HG03469 (cell line): ENCODE measurements around the gene FBXW4.
A peak's percentile ranks its signal among the peaks of the same experiment; 100 is the strongest.

ENCODE experiments used
- ATAC-seq: cut with Tn5 transposase; IDR thresholded peaks from one replicate; pipeline ENCODE4 v1.9.1; 2021; ENCODE audit warnings: mild to moderate bottlenecking, moderate library complexity, moderate number of reproducible peaks; ENCODE audit not compliant: unreplicated experiment

FBXW4 gene

DNA sequence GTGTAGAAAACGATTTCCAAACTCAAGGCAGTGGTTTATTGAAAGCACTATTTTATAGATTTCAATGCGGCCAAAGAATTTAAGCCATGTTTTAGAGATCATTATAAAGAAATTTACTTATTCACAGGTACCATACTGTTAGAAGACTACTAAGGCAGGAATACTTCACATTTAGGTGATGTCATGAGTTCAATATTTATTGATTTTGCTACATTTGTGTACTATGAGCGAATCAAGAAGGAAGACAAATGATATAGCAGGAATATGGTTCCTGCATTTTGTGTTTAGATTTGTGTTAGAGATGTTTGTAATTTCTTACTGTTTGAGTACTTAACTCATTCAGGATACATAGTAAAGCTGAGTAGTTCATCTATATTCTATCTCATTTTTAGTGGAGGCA, 1.7 kb upstream of the FBXW4 start:
- no peak for ATAC-seq

DNA sequence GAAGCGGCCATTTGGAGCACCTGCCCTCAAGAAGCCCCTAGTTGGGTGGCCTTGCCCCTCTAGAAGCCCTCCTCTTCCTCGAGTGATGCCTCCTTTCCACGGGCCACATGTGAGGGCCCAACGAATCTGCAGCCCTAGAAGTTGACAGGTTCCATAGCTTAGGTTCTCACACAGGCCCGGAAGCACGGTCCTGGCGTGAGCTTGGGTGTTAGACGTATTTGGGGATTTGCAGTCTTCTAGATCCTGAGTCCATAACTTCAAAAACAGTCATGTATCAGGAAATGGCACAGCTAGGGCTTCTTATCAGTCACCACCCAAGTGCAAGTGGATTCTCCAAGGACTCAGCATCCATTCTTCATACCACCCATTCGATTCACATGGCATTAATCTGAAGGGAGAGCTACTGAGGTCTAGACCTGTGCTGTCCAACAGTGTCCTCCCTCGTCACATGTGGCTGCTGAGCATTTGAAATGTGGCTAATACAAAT, 477 bp upstream of the FBXW4 start:
- ATAC-seq: no peak

DNA sequence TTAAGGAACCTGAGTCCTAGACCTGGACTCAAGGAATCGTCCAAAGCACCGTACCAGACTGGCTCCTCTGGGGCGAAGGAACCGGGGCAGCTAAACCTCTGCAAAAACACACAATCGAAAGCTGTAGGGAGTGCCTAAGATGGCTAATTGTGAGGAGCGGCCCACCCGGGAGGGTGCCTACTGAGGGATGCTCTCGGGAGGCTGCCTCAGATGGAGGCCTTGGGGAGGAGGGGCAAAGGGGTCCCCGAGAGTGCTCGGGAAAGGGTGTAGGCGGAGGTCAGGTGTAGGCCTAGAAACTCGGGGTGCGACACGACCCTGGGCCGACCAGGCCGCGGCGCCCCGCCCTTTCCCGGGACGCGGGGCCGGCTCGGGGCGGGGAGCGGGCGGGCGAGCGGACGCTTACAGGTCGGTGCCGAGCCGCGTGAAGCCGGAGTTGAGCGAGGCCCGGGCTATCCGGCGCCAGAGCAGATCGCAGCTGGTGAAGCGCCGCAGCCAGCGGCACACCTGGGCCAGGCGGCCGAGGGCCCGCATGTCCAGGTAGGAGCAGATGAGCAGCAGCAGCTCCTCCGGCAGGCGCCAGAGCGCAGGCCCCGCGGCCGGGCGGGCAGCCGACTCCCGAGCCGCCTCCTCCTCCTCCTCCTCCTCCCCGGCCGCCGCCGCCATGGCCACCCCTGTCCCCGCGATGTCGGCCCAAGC, 844 bp downstream of the FBXW4 start:
- ATAC-seq: peak; percentile 37

DNA sequence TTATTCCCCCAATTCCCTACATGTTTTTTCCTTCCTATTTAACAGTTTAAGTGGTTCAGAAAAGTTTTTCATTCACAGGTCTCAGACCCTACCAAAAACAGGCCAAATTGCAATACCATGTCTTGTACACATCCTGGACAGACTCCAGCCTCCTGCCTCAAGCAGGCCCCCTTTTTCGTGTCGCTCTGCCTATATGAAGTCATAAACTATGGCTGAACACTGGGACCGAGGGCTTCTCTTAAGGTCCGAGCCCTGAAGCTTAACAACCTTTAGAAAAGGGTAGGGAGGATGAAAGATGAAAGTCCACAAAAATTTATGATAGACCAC, 1.4 kb downstream of the FBXW4 start:
- ATAC-seq: no peak

DNA sequence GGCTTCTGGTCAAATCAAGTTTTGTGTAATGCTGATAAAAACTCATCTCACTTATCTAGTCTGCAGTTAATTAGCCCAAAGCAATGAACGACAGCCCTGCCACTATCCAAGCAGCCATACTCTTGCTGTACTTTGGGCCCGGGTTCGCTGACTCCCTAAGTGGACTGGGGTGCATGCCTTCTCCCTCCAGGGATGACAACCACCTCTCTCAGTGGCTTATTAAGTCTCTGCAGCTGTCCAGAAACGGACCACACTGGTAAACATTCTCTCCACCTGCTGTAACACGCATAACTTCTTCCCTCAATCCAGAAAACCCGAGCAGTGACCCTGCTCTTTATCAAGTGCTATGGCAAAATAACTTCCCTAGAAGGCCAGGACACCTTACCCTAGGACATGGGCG, 3.9 kb downstream of the FBXW4 start:
- no peak for ATAC-seq

DNA sequence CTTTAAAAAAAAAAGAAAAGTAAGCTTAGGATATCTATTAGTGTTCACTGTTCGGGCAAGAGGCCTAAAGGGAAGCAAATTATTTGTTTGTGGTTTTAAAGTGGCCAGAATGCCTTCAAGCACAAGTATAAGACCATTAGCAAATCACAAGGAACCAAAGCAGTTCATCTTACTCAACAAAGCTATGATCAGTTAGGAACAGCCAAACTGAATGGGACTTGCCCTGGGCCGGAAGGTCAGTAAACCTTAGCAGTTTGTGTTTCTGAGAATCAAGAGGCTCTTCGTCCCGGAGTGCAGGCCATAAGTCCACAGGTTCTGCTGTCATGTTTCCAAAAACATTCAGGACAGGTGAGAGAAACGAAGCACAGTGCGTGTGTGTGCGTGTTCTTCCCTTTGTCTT, 4.5 kb downstream of the FBXW4 start:
- ATAC-seq: no peak

DNA sequence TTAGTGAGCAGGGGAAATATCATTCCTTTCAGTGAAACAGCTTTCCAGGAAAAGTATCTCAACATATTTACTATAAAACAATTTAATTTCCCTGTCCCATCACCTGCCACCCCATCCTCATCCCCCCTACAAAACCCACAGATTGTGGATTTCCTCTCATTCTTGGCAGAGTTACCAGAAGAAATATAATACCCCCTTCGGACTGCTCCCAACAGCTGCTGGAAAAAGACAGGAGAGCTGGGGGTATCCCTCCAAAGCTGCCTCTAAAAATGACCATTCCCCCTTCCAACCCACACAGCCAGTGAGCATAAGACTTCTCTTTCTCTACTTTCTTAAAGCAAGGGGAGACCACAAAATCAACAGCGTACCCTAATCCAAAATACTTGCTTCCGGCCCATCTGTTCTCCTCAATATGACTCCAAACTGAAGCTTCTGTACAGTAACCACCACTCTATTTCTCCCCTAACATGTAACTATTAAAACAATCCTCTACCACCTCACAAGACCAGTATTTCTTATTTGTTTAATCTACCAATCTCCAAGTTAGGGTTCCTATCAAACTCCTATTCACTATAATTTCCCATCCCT, 7.8 kb downstream of the FBXW4 start:
- ATAC-seq: no peak

DNA sequence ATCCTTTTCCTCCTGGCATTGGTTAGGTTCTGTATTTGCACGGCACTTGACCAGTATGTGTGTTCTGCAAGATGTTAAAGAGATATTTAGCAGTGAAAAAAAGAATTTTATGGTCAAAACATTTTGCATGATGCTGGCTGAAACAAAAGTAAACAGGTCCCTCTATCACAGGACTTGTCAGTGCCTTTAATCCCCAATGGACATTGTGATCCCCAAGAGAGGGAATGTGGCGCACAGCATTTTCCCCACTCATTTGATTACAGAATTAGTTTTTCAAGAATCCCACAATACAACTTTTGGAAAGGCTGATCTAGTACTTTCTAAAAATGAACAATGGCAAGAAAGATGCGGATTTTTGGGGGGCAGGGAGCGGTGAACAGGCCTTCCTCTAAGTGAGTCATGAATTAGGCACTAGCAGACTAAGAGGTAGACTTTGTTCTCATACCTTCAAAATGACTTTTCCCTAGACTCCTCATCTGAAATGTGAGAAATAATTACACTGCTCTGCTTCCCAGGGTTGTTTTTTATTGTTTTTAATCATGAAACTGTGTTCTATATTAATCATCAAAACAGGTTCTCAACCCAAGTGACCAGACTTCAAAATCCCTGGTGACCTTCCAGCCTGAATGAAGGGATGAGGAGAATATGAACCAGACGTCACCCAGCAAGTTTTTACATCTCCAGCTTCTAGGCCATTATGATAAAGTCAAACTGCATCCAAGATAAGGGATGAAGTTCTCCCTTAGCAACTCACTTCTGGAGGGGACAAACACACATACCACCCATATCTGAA, 8.6 kb downstream of the FBXW4 start:
- no peak for ATAC-seq

DNA sequence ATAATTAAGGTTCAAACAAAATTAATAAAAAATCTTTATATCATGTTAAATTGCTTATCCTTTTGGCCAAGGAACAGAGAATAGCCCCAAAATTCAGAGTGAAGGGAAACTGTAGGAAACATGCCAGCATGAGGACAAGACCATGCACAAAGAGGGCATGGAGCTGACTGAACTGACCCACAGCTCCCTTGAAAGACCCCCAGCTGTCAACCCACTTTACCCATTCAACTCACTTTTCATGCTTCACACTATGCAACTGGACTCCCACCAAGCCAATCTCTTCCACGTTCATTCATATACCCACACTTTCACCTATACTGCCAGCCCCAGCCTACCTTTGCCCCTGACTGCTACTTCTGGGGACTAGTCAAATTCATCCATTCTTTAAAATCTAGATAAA, 10.2 kb downstream of the FBXW4 start:
- no peak for ATAC-seq

DNA sequence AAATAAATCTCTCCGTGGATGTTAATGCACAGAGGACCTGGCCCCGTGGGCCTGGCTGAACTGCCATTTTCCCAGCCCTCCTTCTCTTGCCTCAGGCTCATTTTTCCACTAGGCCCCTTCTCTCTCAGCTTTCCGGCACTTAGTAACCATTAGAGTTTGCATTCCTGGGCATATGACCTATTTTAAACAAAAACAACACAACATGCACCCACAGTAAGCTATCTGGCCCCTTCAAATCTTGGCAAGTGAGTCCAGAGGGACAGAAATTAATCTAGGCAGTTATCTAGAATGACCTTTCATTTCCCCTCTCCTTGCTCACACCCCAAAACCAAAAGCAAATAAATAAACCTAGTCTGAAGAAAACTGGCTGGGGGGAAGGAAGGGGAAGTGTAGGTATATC, 11.7 kb downstream of the FBXW4 start:
- no peak for ATAC-seq

DNA sequence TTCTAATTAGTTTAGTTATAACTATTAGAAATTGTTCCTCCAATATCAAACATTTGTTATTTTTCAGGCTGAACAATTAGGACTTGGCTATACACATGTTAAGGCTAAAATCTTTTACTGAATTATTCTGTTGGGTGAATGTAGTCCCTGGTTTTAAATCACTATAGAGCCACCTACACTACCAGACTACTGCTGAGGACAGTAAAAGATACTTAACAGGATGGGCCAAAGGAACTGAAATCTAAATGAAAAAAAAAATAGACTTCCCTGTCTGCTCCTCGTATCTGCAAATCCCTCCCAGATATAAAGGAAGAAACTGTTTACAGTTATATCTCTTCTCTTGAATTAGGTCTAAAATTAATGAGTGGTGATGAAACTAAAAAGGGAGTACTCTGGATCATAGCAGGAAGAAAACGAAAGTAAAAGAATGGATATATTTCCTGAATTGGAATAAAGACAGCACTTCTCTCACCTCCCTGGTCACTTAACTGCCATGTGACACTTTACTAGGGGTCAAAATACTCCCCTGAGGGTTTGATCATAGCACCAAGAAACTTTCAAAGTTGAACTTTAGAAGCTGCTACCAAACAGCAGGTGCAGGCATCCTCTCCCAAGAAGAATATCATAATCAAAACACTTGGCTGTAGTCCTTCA, 12.7 kb downstream of the FBXW4 start:
- ATAC-seq: no peak

DNA sequence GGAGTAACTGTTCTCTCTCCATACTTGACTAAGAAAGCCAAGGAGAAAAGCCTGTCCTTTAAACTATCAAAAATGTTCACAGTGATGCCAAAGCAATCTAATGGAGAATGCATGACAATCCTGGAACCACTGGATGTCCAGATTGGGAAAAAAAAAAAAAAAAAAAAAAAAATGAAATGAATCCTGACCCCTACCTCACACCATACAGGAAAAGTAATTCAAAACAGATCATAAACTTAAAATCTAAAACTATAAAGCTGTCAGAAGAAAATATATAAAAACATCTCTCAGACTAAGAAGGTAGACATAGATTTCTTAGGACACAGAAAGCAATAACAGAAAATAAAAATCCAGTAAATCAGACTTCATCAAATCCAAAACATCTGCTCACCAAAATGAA, 18.4 kb downstream of the FBXW4 start:
- ATAC-seq: no peak

DNA sequence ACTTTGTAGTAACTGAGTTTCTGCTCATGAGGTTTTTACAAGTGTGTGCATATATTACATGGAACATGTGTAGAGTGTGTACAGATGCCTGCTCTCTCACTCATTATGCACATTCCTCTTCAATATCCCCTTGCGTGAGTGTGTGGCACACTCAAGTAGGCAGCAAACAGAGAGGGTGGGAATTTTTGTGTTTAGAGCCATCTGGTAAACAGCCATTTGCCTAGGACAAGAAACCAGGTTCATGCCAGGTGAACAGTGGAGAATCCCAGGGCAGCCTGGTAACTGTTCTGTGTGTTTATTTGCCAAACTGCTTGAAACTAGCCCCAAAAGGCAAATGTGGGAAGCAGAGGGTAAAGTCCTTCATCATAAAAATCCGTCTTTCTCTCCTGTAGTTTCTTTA, 19.9 kb downstream of the FBXW4 start:
- no peak for ATAC-seq

DNA sequence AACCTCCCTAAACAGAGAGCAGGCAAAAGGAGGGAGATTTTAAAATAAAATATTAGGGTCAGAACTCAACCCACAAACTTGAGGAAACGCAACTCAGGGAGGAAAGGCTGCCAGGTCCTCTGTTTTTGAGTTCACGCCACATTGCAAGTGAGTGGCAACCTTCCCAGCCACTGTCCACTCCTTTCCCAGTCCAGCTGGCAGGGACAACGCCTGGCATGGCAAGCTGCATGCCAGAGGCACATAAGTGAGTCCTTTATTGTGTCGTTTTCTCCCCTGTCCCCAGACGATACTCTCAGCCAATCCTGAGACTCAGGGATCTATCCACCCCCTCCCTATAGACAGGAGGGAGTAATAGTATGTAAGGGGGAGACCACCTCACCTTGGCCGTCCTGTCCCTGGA, 22.4 kb downstream of the FBXW4 start:
- no peak for ATAC-seq

DNA sequence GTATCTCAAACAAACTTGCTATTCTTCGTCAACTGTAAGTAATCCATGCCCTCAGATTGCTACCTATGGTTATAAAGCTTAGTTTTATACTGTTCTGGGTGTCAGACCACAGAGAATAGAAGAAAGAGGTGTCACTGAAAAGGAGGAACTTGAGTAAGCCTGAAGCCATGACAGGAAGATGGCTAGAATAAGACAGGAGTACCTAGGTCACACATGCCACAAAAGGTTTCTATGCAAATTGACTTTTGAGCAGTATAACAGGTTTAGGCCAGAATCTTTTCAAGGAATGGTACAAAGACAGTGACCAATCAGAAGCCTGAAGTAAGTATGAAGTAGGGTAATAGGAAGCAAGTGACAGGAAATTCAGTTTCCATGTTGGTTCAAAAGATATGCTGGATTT, 23.5 kb downstream of the FBXW4 start:
- peak; percentile 56 for ATAC-seq

DNA sequence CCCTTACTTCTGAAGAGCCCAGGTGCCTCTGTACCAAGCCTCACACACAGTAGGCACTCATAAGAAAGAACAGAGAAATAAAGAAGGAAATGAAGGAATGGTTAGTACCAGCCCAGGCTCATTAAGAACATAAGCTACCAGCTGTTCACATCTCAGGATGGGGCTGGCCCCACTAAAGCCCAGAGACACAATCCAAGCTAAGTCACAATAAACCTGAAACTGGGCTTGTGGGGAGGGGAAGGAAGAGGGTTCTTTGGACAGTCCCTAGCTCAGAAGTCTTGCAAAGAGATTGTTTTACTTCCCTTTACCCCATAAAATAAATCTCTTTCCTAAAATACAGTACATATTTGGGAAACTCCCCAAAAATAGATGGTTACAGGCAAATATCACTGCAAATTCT, 24.3 kb downstream of the FBXW4 start:
- no peak for ATAC-seq

DNA sequence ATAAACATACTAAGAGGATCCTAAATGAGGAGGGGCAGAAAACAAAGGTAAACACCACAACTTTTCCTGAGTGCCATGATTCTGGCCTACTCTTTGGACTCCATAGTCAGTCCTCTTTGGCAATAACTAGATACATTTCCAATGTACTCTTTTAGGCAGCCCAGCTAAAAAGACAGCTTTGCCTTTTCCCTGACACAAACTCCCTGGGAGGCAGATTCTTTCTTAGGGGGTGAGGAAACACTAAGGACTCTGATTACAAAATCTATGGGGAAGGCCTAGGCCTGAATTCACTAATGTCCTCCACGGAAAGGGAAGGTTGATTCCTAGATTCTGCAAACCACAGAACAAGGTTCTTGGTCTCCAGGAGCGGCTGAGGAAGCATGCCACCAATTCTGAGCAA, 25.8 kb downstream of the FBXW4 start:
- no peak for ATAC-seq

DNA sequence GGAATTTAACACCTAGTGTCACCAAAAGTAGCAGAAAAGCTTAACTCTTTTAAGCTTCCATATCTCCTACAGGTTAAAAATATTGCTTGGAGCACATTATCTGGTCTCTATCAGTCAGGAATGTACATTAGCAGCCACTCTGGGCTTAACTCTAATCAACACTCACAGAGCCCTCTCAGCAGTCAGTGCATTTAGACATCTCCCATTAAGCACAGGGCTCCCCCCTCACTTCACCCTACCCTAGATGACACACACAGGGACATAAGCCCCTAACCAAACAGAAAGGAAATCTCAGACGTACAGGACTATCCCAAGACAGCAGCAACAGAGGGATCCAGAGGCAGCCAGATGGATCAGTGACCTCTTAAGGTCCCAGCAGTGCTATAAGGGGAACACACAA, 26.4 kb downstream of the FBXW4 start:
- no peak for ATAC-seq

DNA sequence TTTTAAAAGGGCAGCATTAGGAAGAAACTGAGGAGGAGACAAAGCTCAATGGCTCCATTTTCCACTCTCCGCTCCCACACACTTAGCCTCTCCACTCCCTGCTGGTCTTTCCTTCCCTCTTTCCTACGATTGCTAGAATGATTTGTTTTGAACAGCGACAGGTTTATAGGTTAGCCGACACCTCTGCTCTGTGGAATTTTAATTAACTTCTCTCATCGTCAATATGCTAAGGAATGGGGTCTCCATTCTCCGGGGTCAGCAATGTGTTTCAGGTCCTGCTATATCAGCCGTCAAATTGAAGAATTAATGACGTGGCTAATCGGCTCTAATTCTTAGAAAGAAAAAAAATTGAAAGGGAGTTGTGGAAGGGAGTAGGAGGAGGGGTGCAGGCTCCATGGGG, 28.9 kb downstream of the FBXW4 start:
- ATAC-seq: no peak

DNA sequence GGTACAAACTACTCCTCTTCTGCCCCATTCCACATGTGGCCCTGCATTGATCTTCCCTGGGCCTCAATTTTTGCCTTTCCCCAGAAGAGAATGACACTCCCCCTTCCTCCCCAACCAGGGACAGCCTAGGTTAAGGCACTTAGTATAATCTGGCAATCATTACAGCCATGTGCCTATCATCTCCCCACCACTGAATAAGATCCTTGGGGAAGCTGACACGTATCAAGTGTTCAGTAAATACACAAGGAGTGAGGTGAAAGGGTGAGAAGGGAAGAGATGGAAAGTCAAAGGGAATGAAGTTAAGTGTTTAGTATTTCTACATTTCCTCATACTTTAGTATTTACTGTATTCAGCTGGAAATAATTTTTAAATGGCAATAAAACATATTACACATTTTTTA, 31.9 kb downstream of the FBXW4 start:
- ATAC-seq: no peak

DNA sequence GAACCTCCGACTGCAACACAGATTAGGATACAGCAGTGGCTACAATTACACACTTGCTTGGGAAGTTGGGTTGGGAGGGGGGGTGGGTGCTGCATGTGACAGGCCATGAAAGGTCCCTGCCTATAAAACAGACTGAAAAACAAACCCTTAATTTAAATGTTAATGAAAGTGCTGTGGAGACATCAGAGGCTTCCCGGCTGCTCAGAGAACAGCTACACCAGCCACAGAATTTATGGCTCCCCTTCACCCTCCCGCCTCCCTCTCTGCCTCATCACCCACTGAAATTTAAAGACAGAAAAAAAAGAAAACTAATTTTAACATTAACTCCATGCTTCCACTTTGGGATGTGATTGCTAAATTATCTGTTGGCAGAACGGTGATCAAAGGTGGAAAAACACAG, 34.7 kb downstream of the FBXW4 start:
- no peak for ATAC-seq

DNA sequence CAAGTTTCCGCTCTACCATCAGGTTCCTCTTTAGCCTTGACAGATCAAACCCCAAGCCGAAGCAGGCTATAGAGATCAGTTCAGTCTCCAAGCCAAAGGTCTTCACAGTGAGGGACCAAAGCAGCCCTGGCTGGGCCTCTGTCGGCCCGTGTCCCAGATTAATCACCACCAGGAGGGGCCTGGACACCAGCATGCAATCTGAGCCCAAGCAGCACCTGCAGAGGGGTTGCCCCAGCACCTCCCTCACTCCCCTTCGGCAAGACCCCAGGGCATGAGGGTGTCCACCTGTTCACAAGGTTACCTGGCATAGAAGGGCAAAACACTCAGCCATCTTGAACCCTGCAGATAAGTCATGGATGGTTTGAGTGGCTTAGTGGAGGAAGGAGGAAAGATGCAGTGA, 36.0 kb downstream of the FBXW4 start:
- ATAC-seq: no peak
